ENCODE data around the gene PTPN7.

PTPN7 gene

DNA sequence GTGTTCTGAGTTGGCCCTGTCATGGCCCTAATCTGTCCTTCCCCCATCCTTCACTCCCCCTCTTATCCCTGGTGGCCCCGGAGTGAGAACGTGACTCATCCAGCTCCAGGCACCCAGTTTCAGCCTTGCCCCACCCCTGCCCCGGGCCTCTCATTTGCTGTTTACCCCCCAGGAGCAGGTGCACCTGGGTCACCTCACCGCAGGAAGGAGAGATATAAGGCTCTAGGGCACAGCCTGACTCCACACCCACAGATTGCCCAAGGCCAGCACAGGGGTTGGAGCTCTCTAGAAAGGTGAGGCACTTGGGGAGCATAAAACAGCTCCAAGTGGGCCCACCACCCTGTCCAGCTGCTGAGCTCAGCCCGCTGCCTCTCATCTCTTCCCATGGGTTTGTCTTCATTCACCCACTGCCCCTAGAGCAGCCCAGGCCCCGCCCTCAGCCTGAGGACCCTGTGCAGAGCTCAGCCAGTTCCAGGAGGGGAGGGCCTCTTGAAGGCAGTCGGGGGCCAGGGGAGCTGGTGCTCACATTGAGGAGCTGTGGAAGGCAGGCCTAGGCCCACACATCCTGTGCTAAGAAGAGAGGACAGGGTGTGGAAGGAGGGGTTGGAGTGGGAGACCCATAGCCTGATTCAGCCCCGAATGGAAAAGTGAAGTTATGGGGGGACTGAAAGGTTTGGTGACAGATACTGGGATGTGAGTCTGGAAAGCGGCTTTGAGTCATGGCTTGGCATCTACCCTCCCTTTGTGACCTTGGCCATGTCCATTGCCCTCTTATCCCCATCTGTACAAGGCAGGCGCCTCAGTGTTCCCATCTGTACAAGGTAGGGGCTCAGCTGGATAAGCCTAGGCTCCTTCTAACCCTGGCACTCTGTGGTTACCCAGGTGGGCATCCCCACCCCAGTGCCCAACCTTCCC is 53.8 kb downstream of the PTPN7 start (continued):
- TF ChIP-seq, protein P1, sequence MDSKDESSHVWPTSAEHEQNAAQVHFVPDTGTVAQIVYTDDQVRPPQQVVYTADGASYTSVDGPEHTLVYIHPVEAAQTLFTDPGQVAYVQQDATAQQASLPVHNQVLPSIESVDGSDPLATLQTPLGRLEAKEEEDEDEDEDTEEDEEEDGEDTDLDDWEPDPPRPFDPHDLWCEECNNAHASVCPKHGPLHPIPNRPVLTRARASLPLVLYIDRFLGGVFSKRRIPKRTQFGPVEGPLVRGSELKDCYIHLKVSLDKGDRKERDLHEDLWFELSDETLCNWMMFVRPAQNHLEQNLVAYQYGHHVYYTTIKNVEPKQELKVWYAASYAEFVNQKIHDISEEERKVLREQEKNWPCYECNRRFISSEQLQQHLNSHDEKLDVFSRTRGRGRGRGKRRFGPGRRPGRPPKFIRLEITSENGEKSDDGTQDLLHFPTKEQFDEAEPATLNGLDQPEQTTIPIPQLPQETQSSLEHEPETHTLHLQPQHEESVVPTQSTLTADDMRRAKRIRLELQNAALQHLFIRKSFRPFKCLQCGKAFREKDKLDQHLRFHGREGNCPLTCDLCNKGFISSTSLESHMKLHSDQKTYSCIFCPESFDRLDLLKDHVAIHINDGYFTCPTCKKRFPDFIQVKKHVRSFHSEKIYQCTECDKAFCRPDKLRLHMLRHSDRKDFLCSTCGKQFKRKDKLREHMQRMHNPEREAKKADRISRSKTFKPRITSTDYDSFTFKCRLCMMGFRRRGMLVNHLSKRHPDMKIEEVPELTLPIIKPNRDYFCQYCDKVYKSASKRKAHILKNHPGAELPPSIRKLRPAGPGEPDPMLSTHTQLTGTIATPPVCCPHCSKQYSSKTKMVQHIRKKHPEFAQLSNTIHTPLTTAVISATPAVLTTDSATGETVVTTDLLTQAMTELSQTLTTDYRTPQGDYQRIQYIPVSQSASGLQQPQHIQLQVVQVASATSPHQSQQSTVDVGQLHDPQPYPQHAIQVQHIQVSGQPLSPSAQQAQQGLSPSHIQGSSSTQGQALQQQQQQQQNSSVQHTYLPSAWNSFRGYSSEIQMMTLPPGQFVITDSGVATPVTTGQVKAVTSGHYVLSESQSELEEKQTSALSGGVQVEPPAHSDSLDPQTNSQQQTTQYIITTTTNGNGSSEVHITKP (tag by site-specific recombination; IDR thresholded peaks at IDR 0.05), result peak; percentile 88
- TF ChIP-seq, protein P2, sequence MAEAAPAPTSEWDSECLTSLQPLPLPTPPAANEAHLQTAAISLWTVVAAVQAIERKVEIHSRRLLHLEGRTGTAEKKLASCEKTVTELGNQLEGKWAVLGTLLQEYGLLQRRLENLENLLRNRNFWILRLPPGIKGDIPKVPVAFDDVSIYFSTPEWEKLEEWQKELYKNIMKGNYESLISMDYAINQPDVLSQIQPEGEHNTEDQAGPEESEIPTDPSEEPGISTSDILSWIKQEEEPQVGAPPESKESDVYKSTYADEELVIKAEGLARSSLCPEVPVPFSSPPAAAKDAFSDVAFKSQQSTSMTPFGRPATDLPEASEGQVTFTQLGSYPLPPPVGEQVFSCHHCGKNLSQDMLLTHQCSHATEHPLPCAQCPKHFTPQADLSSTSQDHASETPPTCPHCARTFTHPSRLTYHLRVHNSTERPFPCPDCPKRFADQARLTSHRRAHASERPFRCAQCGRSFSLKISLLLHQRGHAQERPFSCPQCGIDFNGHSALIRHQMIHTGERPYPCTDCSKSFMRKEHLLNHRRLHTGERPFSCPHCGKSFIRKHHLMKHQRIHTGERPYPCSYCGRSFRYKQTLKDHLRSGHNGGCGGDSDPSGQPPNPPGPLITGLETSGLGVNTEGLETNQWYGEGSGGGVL (tag by site-specific recombination; IDR thresholded peaks at IDR 0.05), result peak; percentile 76
- no peak for TF ChIP-seq MEIS1 (CRISPR knock-in tag; IDR thresholded peaks at IDR 0.05; ENCODE audit: borderline replicate concordance)
- peak; percentile 50 for TF ChIP-seq GLIS2 (tag by site-specific recombination; IDR thresholded peaks at IDR 0.05)
- TF ChIP-seq ZNF10 (tag by site-specific recombination; IDR thresholded peaks at IDR 0.05), result no peak
- TF ChIP-seq KLF1 (tag by site-specific recombination; IDR thresholded peaks at IDR 0.05), result peak; percentile 41
- no peak for TF ChIP-seq SP2 (tag by site-specific recombination; IDR thresholded peaks at IDR 0.05)
- no peak for TF ChIP-seq ZNF350 (tag by site-specific recombination; IDR thresholded peaks at IDR 0.05)
- TF ChIP-seq ZNF600 (tag by site-specific recombination; IDR thresholded peaks at IDR 0.05), result no peak
- TF ChIP-seq ZNF549 (tag by site-specific recombination; IDR thresholded peaks at IDR 0.05), result no peak
- TF ChIP-seq, protein P3, sequence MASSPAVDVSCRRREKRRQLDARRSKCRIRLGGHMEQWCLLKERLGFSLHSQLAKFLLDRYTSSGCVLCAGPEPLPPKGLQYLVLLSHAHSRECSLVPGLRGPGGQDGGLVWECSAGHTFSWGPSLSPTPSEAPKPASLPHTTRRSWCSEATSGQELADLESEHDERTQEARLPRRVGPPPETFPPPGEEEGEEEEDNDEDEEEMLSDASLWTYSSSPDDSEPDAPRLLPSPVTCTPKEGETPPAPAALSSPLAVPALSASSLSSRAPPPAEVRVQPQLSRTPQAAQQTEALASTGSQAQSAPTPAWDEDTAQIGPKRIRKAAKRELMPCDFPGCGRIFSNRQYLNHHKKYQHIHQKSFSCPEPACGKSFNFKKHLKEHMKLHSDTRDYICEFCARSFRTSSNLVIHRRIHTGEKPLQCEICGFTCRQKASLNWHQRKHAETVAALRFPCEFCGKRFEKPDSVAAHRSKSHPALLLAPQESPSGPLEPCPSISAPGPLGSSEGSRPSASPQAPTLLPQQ (tag by site-specific recombination; IDR thresholded peaks at IDR 0.05), result peak; percentile 98
- TF ChIP-seq ZNF366 (tag by site-specific recombination; conservative IDR thresholded peaks at IDR 0.05), result 0 out of 2 replicates have a peak, but pooled peaks have one; percentile 31
- TF ChIP-seq BCL11A (tag by site-specific recombination; IDR thresholded peaks at IDR 0.05; ENCODE audit: low read depth), result 0 out of 2 replicates have a peak, but pooled peaks have one; percentile 25
- no peak for TF ChIP-seq ZNF311 (tag by site-specific recombination; IDR thresholded peaks at IDR 0.05; ENCODE audit: borderline replicate concordance)

DNA sequence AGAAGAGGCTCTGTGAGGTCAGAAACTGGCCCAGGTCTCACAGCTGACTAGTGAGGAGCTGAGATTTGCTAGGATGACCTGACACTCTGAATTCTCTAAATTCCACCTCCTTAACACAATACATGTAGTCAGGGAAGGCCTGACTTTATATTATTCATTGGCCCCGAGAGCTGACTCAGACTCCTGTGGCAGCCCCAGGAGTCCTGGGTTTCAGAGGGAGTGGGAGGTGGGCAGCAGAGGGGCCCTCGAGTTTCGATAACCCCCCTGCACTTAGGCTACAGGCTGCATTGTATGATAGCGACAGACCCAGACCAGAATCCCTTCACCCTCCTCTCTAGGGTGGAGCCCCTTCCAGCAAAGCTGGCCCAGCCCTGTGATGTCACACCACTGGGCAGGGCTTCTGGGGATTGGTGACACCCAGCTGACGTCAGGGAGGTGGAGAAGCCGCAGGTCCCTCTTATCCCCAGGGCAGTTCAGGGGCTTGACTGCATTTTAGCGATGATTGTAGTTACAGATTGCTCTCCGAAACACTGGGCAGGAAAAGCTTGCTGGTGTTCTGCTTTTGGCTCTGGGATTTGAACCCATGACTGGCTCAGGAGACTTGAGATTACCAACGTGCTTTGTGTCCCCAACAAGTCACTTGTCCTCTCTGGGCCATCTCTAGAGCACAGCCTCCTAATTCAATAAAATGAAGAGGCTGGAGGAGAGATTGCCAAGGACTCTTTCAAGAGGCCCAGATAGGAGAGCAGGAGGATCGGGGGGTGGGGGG is 54.6 kb downstream of the PTPN7 start:
- peaks cover 9% of the 10 kb centered on the region for H3K4me1 ChIP-seq (ENCODE audit: control insufficient read depth, insufficient read depth, low read length)
- POLR2A ChIA-PET, result interaction anchor here (0.7 to 2.0 kb wide), 6 partner anchors 12 to 99 kb away, joined by 3 to 11 read pairs (median 5); partner anchors contain the start of gene ELF3
- no peak overlapping the region for H3K4me3 ChIP-seq (ENCODE audit: low read depth, low read length)
- CTCF ChIA-PET, result interaction anchor here (0.5 to 2.9 kb wide), 12 partner anchors 11 to 230 kb away, joined by 3 to 15 read pairs (median 4); no protein-coding TSS in a partner anchor
- no peaks in the 10 kb centered on the region for H3K36me3 ChIP-seq (ENCODE audit: control insufficient read depth in 2 of 2, insufficient read depth in 1 of 2, low read length in 2 of 2)
- H3K9me3 ChIP-seq (ENCODE audit: control insufficient read depth, insufficient read depth, low read depth, low read length), result no peaks in the 10 kb centered on the region
- no peak overlapping the region; the same call in 1 of the 2 replicates for H3K27ac ChIP-seq (ENCODE audit: extremely low read depth, low read depth, low read length)
- TF ChIP-seq ZNF610 (tag by site-specific recombination; IDR thresholded peaks at IDR 0.05; ENCODE audit: borderline replicate concordance) (no peak), KLF1 (tag by site-specific recombination; IDR thresholded peaks at IDR 0.05) (peak; percentile 88), ZNF629 (tag by site-specific recombination; IDR thresholded peaks at IDR 0.05) (peak; percentile 98), ZNF664 (tag by site-specific recombination; IDR thresholded peaks at IDR 0.05) (peak; percentile 35; the same call in 1 of the 2 replicates), ZNF600 (tag by site-specific recombination; IDR thresholded peaks at IDR 0.05) (0 out of 2 replicates have a peak, but pooled peaks have one; percentile 26), EGR2 (tag by site-specific recombination; IDR thresholded peaks at IDR 0.05; ENCODE audit: low read depth) (no peak), ZBTB48 (tag by site-specific recombination; IDR thresholded peaks at IDR 0.05) (peak; percentile 58; the same call in 1 of the 2 replicates), ZNF202 (tag by site-specific recombination; IDR thresholded peaks at IDR 0.05; ENCODE audit: borderline replicate concordance) (no peak), ZNF112 (tag by site-specific recombination; IDR thresholded peaks at IDR 0.05) (no peak), MZF1 (tag by site-specific recombination; IDR thresholded peaks at IDR 0.05; ENCODE audit: borderline replicate concordance) (no peak), ZNF548 (tag by site-specific recombination; IDR thresholded peaks at IDR 0.05) (no peak), ZNF777 (tag by site-specific recombination; IDR thresholded peaks at IDR 0.05; ENCODE audit: borderline replicate concordance) (no peak), ZNF394 (tag by site-specific recombination; IDR thresholded peaks at IDR 0.05; ENCODE audit: borderline replicate concordance) (peak; percentile 72), ZNF174 (tag by site-specific recombination; IDR thresholded peaks at IDR 0.05) (no peak), SP2 (tag by site-specific recombination; IDR thresholded peaks at IDR 0.05) (peak; percentile 48), ZNF76 (tag by site-specific recombination; IDR thresholded peaks at IDR 0.05; ENCODE audit: borderline replicate concordance, low read depth) (0 out of 2 replicates have a peak, but pooled peaks have one; percentile 15)

All from HEK293 (cell line).